OCI-LY1 (cell line): ENCODE data around the gene MPZL3.

Source experiments
- H2AFZ ChIP-seq: fragments of 200-600 bp; sonication (generic), shearing (Covaris generic); 2 replicates; pipeline ENCODE4 v1.6.0; 2014; ENCODE audit warnings: antibody characterized with exemption, mild to moderate bottlenecking, low read length
- H3F3A ChIP-seq: fragments of 200-600 bp; sonication (generic), shearing (Covaris generic); 2 replicates; pipeline ENCODE4 v1.6.0; 2014; ENCODE audit warnings: mild to moderate bottlenecking, antibody characterized with exemption, low read length, moderate library complexity; ENCODE audit not compliant: insufficient read depth
- H3K27ac ChIP-seq: fragments of 200-600 bp; sonication (generic); 2 replicates; pipeline ENCODE4 v1.5.1; 2014; ENCODE audit warnings: low read length, mixed run types, mild to moderate bottlenecking, low read depth; ENCODE audit not compliant: poor library complexity, severe bottlenecking
- H3K27me3 ChIP-seq: fragments of 200-600 bp; sonication (generic); 2 replicates; pipeline ENCODE4 v1.6.0; 2014; ENCODE audit warnings: antibody characterized with exemption, mild to moderate bottlenecking, low read length, moderate library complexity; ENCODE audit not compliant: insufficient read depth
- H3K36me3 ChIP-seq: fragments of 200-600 bp; sonication (generic); 2 replicates; pipeline ENCODE4 v1.6.1; 2014; ENCODE audit warnings: mild to moderate bottlenecking, antibody characterized with exemption, low read length, moderate library complexity, mixed read lengths; ENCODE audit not compliant: insufficient read depth
- H3K4me1 ChIP-seq: fragments of 200-600 bp; sonication (generic); 2 replicates; pipeline ENCODE4 v1.5.1; 2014; ENCODE audit warnings: mild to moderate bottlenecking, low read length, moderate library complexity; ENCODE audit not compliant: insufficient read depth, severe bottlenecking
- H3K4me2 ChIP-seq: fragments of 200-600 bp; sonication (generic), shearing (Covaris generic); 2 replicates; pipeline ENCODE4 v1.6.1; 2014; ENCODE audit warnings: low read length
- H3K4me3 ChIP-seq: fragments of 200-600 bp; sonication (generic); 2 replicates; pipeline ENCODE4 v1.5.1; 2014; ENCODE audit warnings: low read length, low read depth, mild to moderate bottlenecking, mixed read lengths; ENCODE audit not compliant: poor library complexity, severe bottlenecking
- H3K79me2 ChIP-seq: fragments of 200-600 bp; shearing (Covaris generic); 2 replicates; pipeline ENCODE4 v1.6.1; 2016; ENCODE audit warnings: mixed run types, low read length, mixed read lengths; ENCODE audit not compliant: insufficient read depth
- H3K9ac ChIP-seq: fragments of 200-600 bp; sonication (generic), shearing (Covaris generic); 2 replicates; pipeline ENCODE4 v1.6.1; 2014; ENCODE audit warnings: mild to moderate bottlenecking, low read length, mixed read lengths
- H3K9me2 ChIP-seq: fragments of 200-600 bp; sonication (generic), shearing (Covaris generic); 2 replicates; pipeline ENCODE4 v1.6.1; 2014; ENCODE audit warnings: low read depth, mild to moderate bottlenecking, low read length, mixed read lengths
- H3K9me3 ChIP-seq: fragments of 200-600 bp; shearing (Covaris generic); 2 replicates; pipeline ENCODE4 v1.6.1; 2014; ENCODE audit warnings: low read length, mixed read lengths
- H4K20me1 ChIP-seq: fragments of 200-600 bp; sonication (generic), shearing (Covaris generic); 2 replicates; pipeline ENCODE4 v1.6.0; 2016; ENCODE audit warnings: mild to moderate bottlenecking, low read length; ENCODE audit not compliant: insufficient read depth
- EZH2 ChIP-seq: fragments of 200-600 bp; sonication (generic), shearing (Covaris generic); IDR thresholded peaks from 2 replicates; pipeline ENCODE4 v1.8.0; 2017; ENCODE audit warnings: borderline replicate concordance, mixed run types, mild to moderate bottlenecking, antibody characterized with exemption, low read length, moderate library complexity, mixed read lengths
- TF ChIP-seq, protein P1 (sequence below): fragments of 200-600 bp; sonication (generic), shearing (Covaris generic); IDR thresholded peaks from 2 replicates; pipeline ENCODE4 v1.5.1; 2017; ENCODE audit warnings: mild to moderate bottlenecking, antibody characterized with exemption, low read length, moderate library complexity, mixed read lengths

The MPZL3 gene

DNA sequence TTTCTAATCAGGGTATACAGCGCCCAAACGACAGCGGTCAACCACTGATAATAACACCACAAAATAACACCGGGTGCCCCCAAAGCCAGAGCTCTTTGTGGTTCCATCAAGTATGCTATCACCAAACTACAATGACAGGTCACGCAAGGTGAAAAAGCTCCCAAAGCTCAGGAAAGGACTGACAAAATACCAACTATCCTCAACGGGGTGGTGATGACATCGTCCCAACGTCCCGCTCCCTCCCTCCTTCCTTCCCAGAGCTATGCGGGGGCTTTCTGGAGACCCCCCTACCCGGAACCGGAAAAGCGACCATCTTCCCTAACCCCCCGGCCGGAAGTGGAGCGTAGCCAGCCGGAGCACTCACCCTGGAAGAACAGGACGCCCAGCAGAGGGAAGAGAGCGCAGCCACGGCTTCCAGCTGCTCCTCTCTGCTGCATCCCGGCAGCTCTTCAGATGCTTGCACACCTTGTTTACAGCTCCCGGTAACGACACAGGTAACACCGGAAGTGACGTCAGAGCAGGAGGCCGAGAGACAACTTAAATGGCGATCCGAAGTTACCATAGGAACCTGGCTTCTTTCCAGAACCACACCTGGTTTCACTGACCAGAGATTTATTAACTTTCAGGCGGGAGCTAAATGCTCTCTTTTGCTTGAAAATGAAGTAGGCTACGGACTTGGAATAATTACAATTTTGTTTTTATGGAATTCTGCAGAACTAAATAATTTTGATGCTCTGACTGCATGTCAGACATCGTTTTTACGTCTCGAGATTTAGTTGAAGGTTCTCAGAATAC is at the start of gene MPZL3:
MPZL3 (minus strand) TSS at position 508 of the 795 bp plus-strand sequence; CDS start at position 437, 71 bp downstream.
- Histone ChIP-seq H3K27me3 (no peaks in the 10 kb centered on the region), H3K9me3 (no peaks in the 10 kb centered on the region), H4K20me1 (no peaks in the 10 kb centered on the region), H3K79me2 (no peaks in the 10 kb centered on the region), H2AFZ (peak within 1 kb of the TSS; percentile 82), H3K4me1 (peaks cover 14% of the 10 kb centered on the region), H3K9me2 (no peaks in the 10 kb centered on the region), H3K4me3 (peak within 1 kb of the TSS; percentile 85), H3F3A (no peaks in the 10 kb centered on the region), H3K4me2 (peak within 1 kb of the TSS; percentile 98), H3K9ac (peak within 1 kb of the TSS; percentile 82), H3K36me3 (no peaks in the 10 kb centered on the region), H3K27ac (peak within 1 kb of the TSS; percentile 68)
- TF ChIP-seq EZH2, result no peak
- TF ChIP-seq, protein P1, sequence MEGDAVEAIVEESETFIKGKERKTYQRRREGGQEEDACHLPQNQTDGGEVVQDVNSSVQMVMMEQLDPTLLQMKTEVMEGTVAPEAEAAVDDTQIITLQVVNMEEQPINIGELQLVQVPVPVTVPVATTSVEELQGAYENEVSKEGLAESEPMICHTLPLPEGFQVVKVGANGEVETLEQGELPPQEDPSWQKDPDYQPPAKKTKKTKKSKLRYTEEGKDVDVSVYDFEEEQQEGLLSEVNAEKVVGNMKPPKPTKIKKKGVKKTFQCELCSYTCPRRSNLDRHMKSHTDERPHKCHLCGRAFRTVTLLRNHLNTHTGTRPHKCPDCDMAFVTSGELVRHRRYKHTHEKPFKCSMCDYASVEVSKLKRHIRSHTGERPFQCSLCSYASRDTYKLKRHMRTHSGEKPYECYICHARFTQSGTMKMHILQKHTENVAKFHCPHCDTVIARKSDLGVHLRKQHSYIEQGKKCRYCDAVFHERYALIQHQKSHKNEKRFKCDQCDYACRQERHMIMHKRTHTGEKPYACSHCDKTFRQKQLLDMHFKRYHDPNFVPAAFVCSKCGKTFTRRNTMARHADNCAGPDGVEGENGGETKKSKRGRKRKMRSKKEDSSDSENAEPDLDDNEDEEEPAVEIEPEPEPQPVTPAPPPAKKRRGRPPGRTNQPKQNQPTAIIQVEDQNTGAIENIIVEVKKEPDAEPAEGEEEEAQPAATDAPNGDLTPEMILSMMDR, result no peak

- H3K27me3 ChIP-seq, result no peaks in the 10 kb centered on the region
- H4K20me1 ChIP-seq, result no peaks in the 10 kb centered on the region
- H3F3A ChIP-seq, result no peaks in the 10 kb centered on the region
- TF ChIP-seq, protein P1, result no peak
- TF ChIP-seq EZH2, result no peak
- H3K9ac ChIP-seq, result no peak overlapping the region
- no peak overlapping the region for H3K4me3 ChIP-seq
- no peak overlapping the region for H3K27ac ChIP-seq
- H2AFZ ChIP-seq, result no peak overlapping the region
- H3K4me2 ChIP-seq, result no peak overlapping the region
- no peaks in the 10 kb centered on the region for H3K79me2 ChIP-seq
- peaks cover 16% of the 10 kb centered on the region for H3K4me1 ChIP-seq
- no peaks in the 10 kb centered on the region for H3K36me3 ChIP-seq
- H3K9me2 ChIP-seq, result no peaks in the 10 kb centered on the region
- H3K9me3 ChIP-seq, result no peaks in the 10 kb centered on the region
These were observed 49.5 kb upstream of the MPZL3 start for GRCh38 chr11:118301600-118302195.

- H3K4me1 ChIP-seq, result no peaks in the 10 kb centered on the region
- no peaks in the 10 kb centered on the region for H3K9me3 ChIP-seq
- no peak overlapping the region for H3K27ac ChIP-seq
- H3K27me3 ChIP-seq, result no peaks in the 10 kb centered on the region
- no peak overlapping the region for H3K9ac ChIP-seq
- H3K79me2 ChIP-seq, result no peaks in the 10 kb centered on the region
- no peaks in the 10 kb centered on the region for H3K36me3 ChIP-seq
- no peak overlapping the region for H3K4me3 ChIP-seq
- no peak overlapping the region for H3K4me2 ChIP-seq
- no peak for TF ChIP-seq EZH2
- TF ChIP-seq, protein P1, result peak; percentile 67
- no peak overlapping the region for H2AFZ ChIP-seq
- H3F3A ChIP-seq, result no peaks in the 10 kb centered on the region
- H3K9me2 ChIP-seq, result no peaks in the 10 kb centered on the region
- no peaks in the 10 kb centered on the region for H4K20me1 ChIP-seq
These were observed 43.8 kb upstream of the MPZL3 start for GRCh38 chr11:118295815-118296454.
